ENCODE measurements around the gene SLC16A5.

Gene SLC16A5

GRCh38 chr17:75118307-75118706 is 30.6 kb downstream of the SLC16A5 start:
- TF ChIP-seq SIN3A (IDR thresholded peaks at IDR 0.05; ENCODE audit: borderline replicate concordance, insufficient read depth, low read length) (no peak), POLR2AphosphoS5 (IDR thresholded peaks at IDR 0.05; ENCODE audit: low read depth, low read length) (no peak), FOXP2 (optimal IDR thresholded peaks at IDR 0.05; ENCODE audit: borderline replicate concordance, extremely low read depth, extremely low read length, insufficient read depth) (no peak), REST (IDR thresholded peaks at IDR 0.05; ENCODE audit: insufficient read depth in 1 of 2, low read depth in 2 of 2, low read length in 2 of 2) (no peak), TAF1 (IDR thresholded peaks at IDR 0.05; ENCODE audit: borderline replicate concordance, insufficient read depth, low read length) (no peak)

- no peak for TF ChIP-seq REST (IDR thresholded peaks at IDR 0.05; ENCODE audit: insufficient read depth in 1 of 2, low read depth in 2 of 2, low read length in 2 of 2)
- no peak for TF ChIP-seq SIN3A (IDR thresholded peaks at IDR 0.05; ENCODE audit: borderline replicate concordance, insufficient read depth, low read length)
Observed at GRCh38 chr17:75124041-75124818, 36.5 kb downstream of the SLC16A5 start.

GRCh38 chr17:75124819-75125162 is 37.0 kb downstream of the SLC16A5 start:
- no peak for TF ChIP-seq POLR2AphosphoS5 (IDR thresholded peaks at IDR 0.05; ENCODE audit: low read depth, low read length)
- no peak for TF ChIP-seq SIN3A (IDR thresholded peaks at IDR 0.05; ENCODE audit: borderline replicate concordance, insufficient read depth, low read length)
- TF ChIP-seq FOXP2 (optimal IDR thresholded peaks at IDR 0.05; ENCODE audit: borderline replicate concordance, extremely low read depth, extremely low read length, insufficient read depth): no peak
- no peak for TF ChIP-seq REST (IDR thresholded peaks at IDR 0.05; ENCODE audit: insufficient read depth in 1 of 2, low read depth in 2 of 2, low read length in 2 of 2)
- no peak for TF ChIP-seq TAF1 (IDR thresholded peaks at IDR 0.05; ENCODE audit: borderline replicate concordance, insufficient read depth, low read length)

- TF ChIP-seq FOXP2 (optimal IDR thresholded peaks at IDR 0.05; ENCODE audit: borderline replicate concordance, extremely low read depth, extremely low read length, insufficient read depth) (no peak), POLR2AphosphoS5 (IDR thresholded peaks at IDR 0.05; ENCODE audit: low read depth, low read length) (no peak), TAF1 (IDR thresholded peaks at IDR 0.05; ENCODE audit: borderline replicate concordance, insufficient read depth, low read length) (no peak), SIN3A (IDR thresholded peaks at IDR 0.05; ENCODE audit: borderline replicate concordance, insufficient read depth, low read length) (no peak), REST (IDR thresholded peaks at IDR 0.05; ENCODE audit: insufficient read depth in 1 of 2, low read depth in 2 of 2, low read length in 2 of 2) (no peak)
Observed at GRCh38 chr17:75125984-75126383, 38.2 kb downstream of the SLC16A5 start.

GRCh38 chr17:75126954-75127353 is 39.2 kb downstream of the SLC16A5 start:
- TF ChIP-seq TAF1 (IDR thresholded peaks at IDR 0.05; ENCODE audit: borderline replicate concordance, insufficient read depth, low read length) (no peak), FOXP2 (optimal IDR thresholded peaks at IDR 0.05; ENCODE audit: borderline replicate concordance, extremely low read depth, extremely low read length, insufficient read depth) (no peak), POLR2AphosphoS5 (IDR thresholded peaks at IDR 0.05; ENCODE audit: low read depth, low read length) (no peak), SIN3A (IDR thresholded peaks at IDR 0.05; ENCODE audit: borderline replicate concordance, insufficient read depth, low read length) (no peak), REST (IDR thresholded peaks at IDR 0.05; ENCODE audit: insufficient read depth in 1 of 2, low read depth in 2 of 2, low read length in 2 of 2) (no peak)
